GM12878 (cell line): ENCODE results near the gene RPL3. TPM values are rescaled to one million over a fixed set of nuclear protein-coding genes. Genes with fewer than 3 reads are reported as not detected.

ENCODE experiments used
- ATF2 ChIP-seq: IDR thresholded peaks from 2 replicates; pipeline ENCODE4 v1.6.1; 2012; ENCODE audit warnings: low read length, inconsistent platforms
- BCLAF1 ChIP-seq: fragments of 450-650 bp; IDR thresholded peaks from 2 replicates; pipeline ENCODE4 v1.6.1; 2017; ENCODE audit warnings: antibody characterized with exemption, mild to moderate bottlenecking, moderate library complexity
- BMI1 ChIP-seq: fragments of 450-650 bp; IDR thresholded peaks from 2 replicates; pipeline ENCODE4 v1.6.1; 2016; ENCODE audit warnings: mild to moderate bottlenecking, moderate library complexity, borderline replicate concordance
- ETV6 ChIP-seq, 2 experiments: fragments of 450-650 bp in 1 of 2; IDR thresholded peaks in 1 of 2; conservative IDR thresholded peaks in 1 of 2; 2 replicates each; pipeline ENCODE4 v1.6.1; 2014; ENCODE audit warnings: antibody characterized with exemption in 1 of 2, borderline replicate concordance in 1 of 2, low read depth in 1 of 2, mild to moderate bottlenecking in 1 of 2, moderate library complexity in 1 of 2
- FOXM1 ChIP-seq: IDR thresholded peaks from 2 replicates; pipeline ENCODE4 v1.6.1; 2012; ENCODE audit warnings: low read depth, mild to moderate bottlenecking, inconsistent platforms, low read length, moderate library complexity
- HDAC6 ChIP-seq: fragments of 200-600 bp; sonication (generic); IDR thresholded peaks from one replicate; pipeline ENCODE4 v1.8.0; 2017; ENCODE audit warnings: antibody characterized with exemption; ENCODE audit not compliant: unreplicated experiment
- KDM1A ChIP-seq: fragments of 200-600 bp; sonication (generic); IDR thresholded peaks from 2 replicates; pipeline ENCODE4 v1.6.1; 2016; ENCODE audit warnings: borderline replicate concordance
- MYB ChIP-seq: fragments of 150-350 bp; IDR thresholded peaks from 2 replicates; pipeline ENCODE4 v1.6.1; 2014; ENCODE audit warnings: mild to moderate bottlenecking, low read depth, low read length, borderline replicate concordance
- NFIC ChIP-seq: IDR thresholded peaks from 2 replicates; pipeline ENCODE4 v1.6.1; 2012; ENCODE audit warnings: low read depth, mild to moderate bottlenecking, inconsistent platforms, low read length, moderate library complexity
- NFXL1 ChIP-seq: fragments of 450-650 bp; IDR thresholded peaks from 2 replicates; pipeline ENCODE4 v1.6.1; 2017; ENCODE audit warnings: antibody characterized with exemption, mild to moderate bottlenecking, borderline replicate concordance
- PRDM15 ChIP-seq: fragments of 450-650 bp; formaldehyde crosslinking; IDR thresholded peaks from 2 replicates; pipeline ENCODE4 v1.4.0; 2020; ENCODE audit warnings: mild to moderate bottlenecking, moderate library complexity
- RELA ChIP-seq: fragments of 450-650 bp; IDR thresholded peaks from 2 replicates; pipeline ENCODE4 v1.8.0; 2014; ENCODE audit warnings: borderline replicate concordance; ENCODE audit not compliant: partially characterized antibody
- SMARCA5 ChIP-seq: fragments of 450-650 bp; IDR thresholded peaks from 2 replicates; pipeline ENCODE4 v1.6.1; 2017; ENCODE audit warnings: mild to moderate bottlenecking
- TARDBP ChIP-seq: IDR thresholded peaks from 2 replicates; pipeline ENCODE4 v1.6.1; 2016; ENCODE audit warnings: borderline replicate concordance
- TBL1XR1 ChIP-seq: IDR thresholded peaks from 2 replicates; pipeline ENCODE4 v1.6.1; 2012; ENCODE audit warnings: low read depth, low read length, improper control_type of control experiment
- TCF3 ChIP-seq: IDR thresholded peaks from 2 replicates; pipeline ENCODE4 v1.6.1; 2012; ENCODE audit warnings: low read depth, mild to moderate bottlenecking, low read length, borderline replicate concordance; ENCODE audit not compliant: insufficient read depth
- ZNF592 ChIP-seq: fragments of 450-650 bp; IDR thresholded peaks from 2 replicates; pipeline ENCODE4 v1.6.1; 2017; ENCODE audit warnings: mild to moderate bottlenecking, moderate library complexity
- polyA plus RNA-seq, 11 experiments: library from polyadenylated mRNA; depleted of rRNA in 4 of 11; unstranded in 6 of 11; stranded (reverse) in 5 of 11; fragments of >200 nt; fragmentation: Nextera tagmentation in 4 of 11; fragmentation: Illumina TruSeq in 1 of 11; extraction: Ambion mirVana in 4 of 11; extraction: Trizol in 1 of 11; gene quantifications; 1 replicate in 1 of 11; 2 replicates in 10 of 11; pipeline versions ENCODE4 v1.2.1 to v1.2.3, GENCODE V29; 2011 to 2016; ENCODE audit warnings: inconsistent platforms in 2 of 11, missing spikeins in 2 of 11, low read depth in 1 of 11
- total RNA-seq, 4 experiments: library from RNA; depleted of rRNA in 3 of 4; stranded (reverse); fragments of >200 nt in 3 of 4; fragmentation: Illumina TruSeq in 1 of 4; extraction: Trizol in 1 of 4; gene quantifications; 2 replicates each; pipeline versions ENCODE4 v1.2.1 to v1.2.3, GENCODE V29; 2013 to 2021

Gene RPL3
- total and polyA plus RNA-seq, 10 of the 15 experiments (the other 5 are each of a cell fraction or from before 2014, with no cell fraction given) = 1,534 to 6,791 (median 3,992) TPM

GRCh38 chr22:39266398-39267030 is 52.9 kb downstream of the RPL3 start (continued):
- peak; percentile 48; the same call in 1 of the 2 replicates for TF ChIP-seq ZNF592
- TF ChIP-seq NFIC = peak; percentile 95
- peak; percentile 98 for TF ChIP-seq ATF2
- TF ChIP-seq MYB = no peak
- peak in 1 of 2 experiments; percentile 90; a peak in 2 of 4 replicates for TF ChIP-seq ETV6 (conservative IDR thresholded peaks at IDR 0.05 in 1 of 2, IDR thresholded peaks at IDR 0.05 in 1 of 2; ENCODE audit: borderline replicate concordance in 1 of 2, low read depth in 1 of 2)
- no peak for TF ChIP-seq PRDM15 (CRISPR knock-in tag)
- TF ChIP-seq BMI1 = no peak; the same call in 1 of the 2 replicates
- TF ChIP-seq TCF3 = peak; percentile 88; the same call in 1 of the 2 replicates
- 0 out of 2 replicates have a peak, but pooled peaks have one; percentile 49 for TF ChIP-seq TARDBP
- peak; percentile 97 for TF ChIP-seq FOXM1
- TF ChIP-seq RELA = no peak
- no peak for TF ChIP-seq HDAC6
- TF ChIP-seq KDM1A = no peak
- peak; percentile 90 for TF ChIP-seq SMARCA5
- TF ChIP-seq BCLAF1 = no peak
- no peak for TF ChIP-seq NFXL1
- TF ChIP-seq TBL1XR1 = peak; percentile 91
